GM18907 (cell line): ENCODE data around the gene ADGRV1.
"Not testable (repeated sequence)": the region's sequence is repeated elsewhere in the genome, so short reads cannot be mapped to it uniquely, and the experiment has no call there.

Experiments
- ATAC-seq: cut with Tn5 transposase; IDR thresholded peaks from one replicate; pipeline ENCODE4 v1.9.1; 2021; ENCODE audit warnings: mild to moderate bottlenecking, moderate library complexity; ENCODE audit not compliant: unreplicated experiment

The ADGRV1 gene

DNA sequence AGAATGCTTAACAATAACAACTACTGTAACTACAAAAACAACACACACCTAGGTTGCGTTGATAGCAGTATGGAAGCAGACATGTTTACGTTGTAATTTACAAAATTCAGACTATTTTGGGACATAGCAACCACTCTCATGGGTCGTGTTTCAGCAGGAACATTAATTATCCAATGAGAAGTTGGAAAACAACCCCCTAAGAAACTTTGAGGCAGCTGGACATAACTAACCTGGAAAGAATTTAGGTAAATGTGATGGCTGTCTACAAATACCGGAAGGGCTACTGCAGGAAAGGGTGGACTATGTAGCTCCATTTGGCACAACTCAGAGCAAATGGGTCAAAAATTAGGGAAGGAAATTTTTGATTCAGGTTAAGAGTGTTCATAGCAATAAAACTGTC is 409.3 kb downstream of the ADGRV1 start:
- no peak for ATAC-seq

DNA sequence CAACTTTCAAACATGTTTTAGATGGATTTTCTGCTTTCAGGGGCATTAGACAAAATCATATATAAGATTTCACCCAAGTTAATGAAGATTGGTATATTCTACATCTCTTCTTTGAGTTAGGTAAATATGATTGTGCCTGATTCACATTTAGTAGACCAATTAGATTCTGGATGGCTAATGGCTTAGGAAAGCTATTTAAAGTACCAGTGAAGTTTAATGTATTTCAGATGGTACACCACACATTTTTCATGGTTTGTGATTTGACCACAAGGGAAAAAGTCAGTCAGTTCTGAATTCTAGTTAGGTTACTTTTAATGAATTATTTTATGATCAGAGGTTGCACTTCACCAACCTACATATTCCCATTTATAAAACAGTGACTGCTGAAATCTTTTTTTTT is 409.7 kb downstream of the ADGRV1 start:
- no peak for ATAC-seq

DNA sequence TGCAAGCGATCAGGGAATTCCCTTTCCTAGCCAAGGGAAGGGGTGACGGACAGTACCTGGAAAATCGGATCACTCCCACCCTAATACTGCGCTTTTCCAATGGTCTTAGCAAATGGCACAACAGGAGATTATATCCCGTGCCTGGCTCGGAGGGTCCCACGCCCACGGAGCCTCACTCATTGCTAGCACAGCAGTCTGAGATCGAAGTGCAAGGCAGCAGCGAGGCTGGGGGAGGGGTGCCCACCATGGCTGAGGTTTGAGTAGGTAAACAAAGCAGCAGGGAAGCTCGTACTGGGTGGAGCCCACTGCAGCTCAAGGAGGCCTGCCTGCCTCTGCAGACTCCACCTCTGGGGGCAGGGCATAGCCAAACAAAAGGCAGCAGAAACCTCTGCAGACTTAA is 411.3 kb downstream of the ADGRV1 start:
- not testable (repeated sequence) for ATAC-seq

DNA sequence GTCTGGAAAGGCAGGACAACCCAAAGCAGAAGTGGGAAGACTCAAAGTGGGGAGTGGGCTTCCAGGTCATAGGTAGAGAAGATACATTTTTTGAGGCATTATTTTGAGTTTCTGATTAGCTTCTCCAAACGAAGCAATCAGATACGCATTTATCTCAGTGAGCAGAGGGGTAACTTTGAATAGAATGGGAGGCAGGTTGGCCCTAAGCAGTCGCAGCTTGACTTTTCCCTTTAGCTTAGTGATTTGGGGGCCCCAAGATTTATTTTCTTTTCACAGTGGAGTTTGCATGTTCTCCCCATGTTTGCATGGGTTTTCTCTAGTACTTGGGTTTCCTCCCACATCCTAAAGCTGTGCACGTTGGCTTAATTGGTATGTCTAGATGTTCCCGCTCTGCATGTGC is 422.6 kb downstream of the ADGRV1 start:
- no peak for ATAC-seq

- ATAC-seq: no peak
Observed at GRCh38 chr5:90981821-90982220, 423.2 kb downstream of the ADGRV1 start.

DNA sequence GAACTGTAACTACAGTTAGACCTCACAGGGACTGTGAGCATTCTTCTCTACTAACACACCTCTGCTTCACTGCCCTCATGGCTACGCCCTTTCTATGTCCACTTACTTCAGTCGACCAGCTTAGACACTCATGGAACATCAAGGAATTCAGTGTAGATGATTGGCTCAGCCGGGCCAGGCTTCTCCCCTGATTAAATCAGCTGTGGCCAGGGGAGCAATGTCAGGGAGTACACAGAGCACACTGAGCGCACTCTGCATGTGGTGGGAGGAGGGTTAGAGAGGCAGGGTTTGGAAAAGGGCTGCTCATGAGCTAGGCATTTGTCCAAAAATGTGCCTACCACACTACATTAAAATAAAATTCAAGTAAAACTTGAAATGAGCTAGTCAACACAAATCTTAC is 424.0 kb downstream of the ADGRV1 start:
- no peak for ATAC-seq

- ATAC-seq: no peak
Observed at GRCh38 chr5:90983148-90983547, 424.6 kb downstream of the ADGRV1 start.

DNA sequence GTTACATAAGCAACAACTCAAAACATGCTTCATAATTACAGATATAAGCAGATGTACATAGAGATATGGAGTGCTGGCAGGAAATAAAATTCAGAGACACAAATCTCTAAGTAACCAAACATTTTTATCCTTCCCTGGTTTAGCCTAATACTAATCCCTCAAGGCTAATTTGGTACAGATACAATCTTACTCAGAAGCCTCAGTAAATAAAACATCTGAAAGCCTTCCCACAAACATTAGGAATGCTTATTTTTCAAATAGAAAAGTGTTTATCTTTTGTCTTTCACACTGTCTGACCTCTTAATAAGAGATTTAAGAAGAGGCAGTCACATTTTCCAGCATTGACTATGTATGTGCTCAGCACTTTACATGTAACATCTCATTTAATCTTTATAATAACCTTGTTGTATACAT is 425.1 kb downstream of the ADGRV1 start:
- no peak for ATAC-seq

- no peak for ATAC-seq
Observed at GRCh38 chr5:90985341-90985740, 426.7 kb downstream of the ADGRV1 start.

GRCh38 chr5:90987726-90988125 is 429.1 kb downstream of the ADGRV1 start:
- ATAC-seq: no peak

DNA sequence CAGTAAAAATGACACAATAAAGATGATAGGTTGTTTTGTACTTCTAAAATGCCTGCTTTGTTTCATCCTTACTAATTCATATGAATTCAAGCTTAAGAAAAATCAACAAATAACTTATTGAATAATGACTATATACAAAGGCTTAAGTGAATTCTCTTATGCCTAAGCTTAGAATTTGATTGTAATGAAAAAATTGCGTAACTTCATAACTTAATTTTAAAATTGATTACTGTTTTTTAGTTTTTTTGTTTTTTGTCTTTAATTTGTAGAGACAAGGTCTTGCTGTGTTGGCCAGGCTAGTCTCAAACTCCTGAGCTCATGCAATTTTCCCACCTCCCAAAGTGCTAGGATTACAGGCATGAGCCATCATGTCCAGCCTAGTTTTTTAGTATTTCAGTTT is 432.6 kb downstream of the ADGRV1 start:
- no peak for ATAC-seq

- ATAC-seq: no peak
Observed at GRCh38 chr5:90994796-90995195, 436.2 kb downstream of the ADGRV1 start.

DNA sequence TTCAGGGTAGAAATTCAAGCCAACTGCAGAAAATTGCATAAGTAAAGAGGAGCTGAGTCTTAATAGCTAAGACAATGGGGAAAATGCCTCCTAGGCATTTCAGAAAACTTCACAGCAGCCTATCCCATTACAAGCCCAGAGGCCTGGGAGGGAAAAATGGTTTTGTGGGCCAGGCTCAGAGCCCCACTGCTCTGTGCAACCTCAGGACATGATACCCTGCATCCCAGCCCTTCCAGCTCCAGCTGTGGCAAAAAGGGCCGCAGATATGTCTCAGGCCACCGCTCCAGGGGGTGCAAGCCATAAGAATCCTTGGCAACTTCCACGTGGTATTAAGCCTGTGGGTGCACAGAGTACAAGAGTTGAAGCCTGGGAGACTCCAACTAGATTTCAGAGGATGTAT is 437.5 kb downstream of the ADGRV1 start:
- no peak for ATAC-seq

DNA sequence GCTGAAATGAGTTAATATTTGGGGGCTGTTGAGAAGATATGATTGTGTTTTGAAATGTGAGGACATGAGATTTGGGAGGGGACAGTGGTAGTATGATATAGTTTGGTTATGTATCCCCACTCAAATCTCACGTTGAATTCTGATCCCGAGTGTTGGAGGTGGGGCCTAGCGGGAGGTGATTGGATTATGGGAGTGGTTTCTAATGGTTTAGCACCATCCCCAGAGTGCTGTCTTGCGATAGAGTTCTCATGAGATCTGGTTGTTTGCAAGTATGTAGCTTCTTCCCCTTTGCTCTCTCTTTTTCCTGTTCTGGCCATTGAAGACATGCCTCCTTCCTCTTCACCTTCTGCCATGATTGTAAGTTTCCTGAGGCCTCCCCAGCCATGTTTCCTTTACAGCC is 438.5 kb downstream of the ADGRV1 start:
- ATAC-seq: no peak

DNA sequence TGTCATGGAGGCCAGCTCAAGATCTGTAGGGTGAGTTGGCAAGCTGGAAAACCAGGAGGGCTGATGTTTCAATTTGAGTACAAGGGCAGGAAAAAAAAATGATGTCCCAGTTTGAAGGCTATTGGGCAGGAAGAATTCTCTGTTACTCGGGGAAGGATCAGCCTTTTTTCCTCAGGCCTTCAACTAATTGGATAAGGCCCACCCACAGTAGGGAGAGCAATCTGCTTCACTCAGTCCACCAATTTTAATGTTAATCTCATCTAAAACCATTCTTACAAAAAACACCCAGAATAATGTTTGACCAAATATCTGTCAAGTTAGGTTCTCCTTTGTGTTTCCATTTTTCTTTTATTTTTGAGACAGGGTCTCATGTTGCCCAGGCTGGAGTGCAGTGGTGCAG is 442.1 kb downstream of the ADGRV1 start:
- no peak for ATAC-seq

GRCh38 chr5:91006713-91007112 is 448.1 kb downstream of the ADGRV1 start:
- no peak for ATAC-seq

DNA sequence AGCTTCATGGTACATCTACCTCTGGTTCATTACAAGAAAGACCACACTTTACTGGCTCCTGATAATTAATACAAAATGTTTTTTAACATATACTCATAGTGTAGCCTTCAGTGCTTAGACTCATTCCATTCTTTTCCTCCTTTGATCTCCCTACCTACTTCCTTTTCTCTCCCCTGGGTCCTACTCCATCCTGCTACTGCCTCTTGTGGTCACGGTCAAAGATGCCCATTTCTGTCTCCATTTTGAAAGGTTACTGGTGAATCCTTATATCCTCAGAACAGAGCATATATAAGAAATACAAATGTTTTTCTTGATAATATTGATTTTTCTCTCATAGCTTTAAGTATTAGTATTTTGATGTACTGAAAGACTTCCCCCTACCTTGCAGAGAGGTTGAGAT is 448.7 kb downstream of the ADGRV1 start:
- no peak for ATAC-seq

DNA sequence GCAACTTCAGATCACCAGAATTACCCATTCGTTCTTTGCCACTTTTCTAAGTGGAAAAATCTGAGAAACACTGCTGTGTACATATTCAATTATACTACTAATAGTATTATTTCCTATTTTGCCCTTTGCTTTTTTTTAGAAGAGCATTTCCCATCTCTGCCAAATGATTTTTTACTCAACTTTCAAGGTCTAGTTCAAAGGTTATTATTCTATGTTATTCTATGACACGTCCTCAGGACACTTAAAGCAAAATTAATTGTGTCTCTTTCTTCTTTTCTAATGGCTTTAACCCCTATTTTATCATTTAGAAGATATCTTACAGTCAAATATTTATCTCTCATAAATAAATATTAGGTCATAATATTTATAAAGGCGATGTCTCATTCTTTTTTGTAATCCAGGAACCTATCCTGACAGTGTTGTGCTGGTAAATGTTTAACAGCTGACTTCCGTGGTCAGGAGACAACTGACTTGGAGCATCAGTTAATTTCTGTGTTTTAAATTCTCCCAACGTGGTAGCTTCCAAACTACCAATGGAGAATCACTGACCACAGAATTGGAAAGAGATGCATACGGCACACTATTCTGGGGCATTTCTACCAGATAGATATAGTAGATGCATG is 449.3 kb downstream of the ADGRV1 start:
- ATAC-seq: no peak

DNA sequence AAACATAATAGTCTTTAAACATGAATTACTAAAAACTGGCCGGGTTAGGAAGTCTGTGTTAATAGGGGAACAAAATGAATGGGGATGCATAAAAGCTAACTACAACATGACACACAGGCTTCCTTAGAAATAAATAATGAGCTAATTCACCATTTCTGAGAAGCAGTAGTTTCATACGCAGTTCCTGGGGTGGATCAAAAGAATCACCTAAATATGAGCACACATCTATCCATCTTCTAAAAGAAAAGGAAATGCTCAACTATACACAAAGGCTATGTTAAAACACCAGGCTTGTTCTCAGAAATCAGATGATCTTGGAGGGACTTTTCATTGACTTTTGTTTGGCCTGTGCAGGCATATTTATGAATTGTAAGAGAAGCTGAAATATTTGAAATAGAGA is 451.5 kb downstream of the ADGRV1 start:
- no peak for ATAC-seq

DNA sequence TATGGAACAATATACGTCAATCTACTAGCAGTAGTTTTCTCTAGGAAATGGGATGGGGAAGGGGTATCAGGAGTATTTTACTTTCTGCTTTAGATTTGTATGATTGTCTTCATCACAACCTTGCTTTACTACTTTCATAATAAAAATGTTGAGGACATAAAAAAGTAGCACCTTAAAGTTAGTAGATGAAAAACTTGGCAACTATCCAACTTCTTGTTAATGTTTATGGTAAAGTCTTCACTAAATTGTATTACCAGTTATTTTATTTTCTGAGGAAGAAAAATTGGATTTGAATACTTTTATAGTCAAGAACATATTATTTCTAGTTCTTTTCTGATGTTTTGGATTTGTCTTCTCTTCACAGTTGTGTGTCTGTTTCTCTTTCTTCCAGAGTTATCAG is 452.4 kb downstream of the ADGRV1 start:
- no peak for ATAC-seq

DNA sequence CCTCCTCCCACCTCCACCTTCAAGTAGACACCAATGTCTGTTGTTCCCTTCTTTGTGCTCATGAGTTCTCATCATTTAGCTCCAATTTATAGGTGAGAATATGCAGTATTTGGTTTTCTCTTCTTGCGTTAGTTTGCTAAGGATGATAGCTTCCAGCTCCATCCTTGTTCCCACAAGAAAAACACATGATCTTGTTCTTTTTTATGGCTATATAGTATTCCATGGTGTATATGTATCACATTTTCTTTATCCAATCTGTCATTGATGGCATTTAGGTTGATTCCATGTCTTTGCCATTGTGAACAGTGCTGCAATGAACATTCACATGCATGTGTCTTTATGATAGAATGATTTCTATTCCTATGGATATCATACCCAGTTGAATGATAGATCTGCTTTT is 454.3 kb downstream of the ADGRV1 start:
- not testable (repeated sequence) for ATAC-seq

DNA sequence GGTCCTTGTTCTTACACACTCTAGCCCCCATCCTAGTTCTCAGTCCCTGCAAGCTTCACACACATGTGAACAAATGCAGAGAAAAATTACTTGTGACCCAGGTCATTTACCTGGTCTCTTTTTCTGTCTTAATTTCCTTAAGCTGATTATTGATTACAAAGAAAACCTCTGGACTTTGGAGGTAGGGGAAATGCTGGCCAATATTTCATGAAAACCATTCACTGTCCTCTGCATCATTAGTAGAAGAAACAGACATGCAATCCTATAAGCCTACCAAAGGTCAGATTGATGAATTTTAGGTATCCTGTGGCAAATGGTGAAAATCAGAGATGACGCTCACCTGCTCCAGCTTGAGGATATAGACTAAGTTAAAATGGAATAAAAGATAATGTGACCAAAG is 457.7 kb downstream of the ADGRV1 start:
- no peak for ATAC-seq

DNA sequence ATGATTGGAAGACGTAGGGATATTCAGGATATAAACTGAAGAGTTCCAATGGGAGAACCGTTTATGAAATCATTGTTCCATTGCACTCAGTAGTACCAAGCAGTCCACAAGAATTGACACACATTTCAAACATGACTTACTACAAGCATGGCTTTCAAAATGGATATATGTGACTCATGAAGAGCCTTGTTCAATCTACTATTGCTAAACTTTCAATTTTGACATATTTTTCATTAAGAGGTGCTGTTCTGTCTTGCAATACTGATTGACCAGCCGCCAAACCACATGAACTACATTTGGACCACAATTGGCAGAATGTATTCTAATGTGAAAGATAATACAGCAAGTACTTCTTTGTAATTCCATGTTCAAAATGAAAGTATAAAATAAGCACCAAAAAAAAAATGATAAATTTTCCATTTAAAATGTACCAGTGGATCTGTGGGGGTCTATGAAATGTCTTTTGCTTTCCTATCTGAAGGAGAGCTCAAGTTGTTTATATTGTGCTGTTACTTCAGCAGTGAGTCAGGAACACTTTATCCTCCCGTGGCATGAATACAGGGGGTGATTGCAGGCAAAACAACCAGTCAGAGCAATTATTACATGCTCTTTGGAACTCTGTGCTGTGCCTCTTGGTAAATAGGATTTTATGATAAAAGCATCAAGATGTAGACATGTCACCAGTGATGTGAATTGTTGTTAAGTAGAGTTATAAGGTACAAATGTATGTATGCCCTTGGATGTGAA is 458.5 kb downstream of the ADGRV1 start:
- ATAC-seq: no peak
